ENCODE measurements around the gene SIDT2.

The SIDT2 gene

DNA sequence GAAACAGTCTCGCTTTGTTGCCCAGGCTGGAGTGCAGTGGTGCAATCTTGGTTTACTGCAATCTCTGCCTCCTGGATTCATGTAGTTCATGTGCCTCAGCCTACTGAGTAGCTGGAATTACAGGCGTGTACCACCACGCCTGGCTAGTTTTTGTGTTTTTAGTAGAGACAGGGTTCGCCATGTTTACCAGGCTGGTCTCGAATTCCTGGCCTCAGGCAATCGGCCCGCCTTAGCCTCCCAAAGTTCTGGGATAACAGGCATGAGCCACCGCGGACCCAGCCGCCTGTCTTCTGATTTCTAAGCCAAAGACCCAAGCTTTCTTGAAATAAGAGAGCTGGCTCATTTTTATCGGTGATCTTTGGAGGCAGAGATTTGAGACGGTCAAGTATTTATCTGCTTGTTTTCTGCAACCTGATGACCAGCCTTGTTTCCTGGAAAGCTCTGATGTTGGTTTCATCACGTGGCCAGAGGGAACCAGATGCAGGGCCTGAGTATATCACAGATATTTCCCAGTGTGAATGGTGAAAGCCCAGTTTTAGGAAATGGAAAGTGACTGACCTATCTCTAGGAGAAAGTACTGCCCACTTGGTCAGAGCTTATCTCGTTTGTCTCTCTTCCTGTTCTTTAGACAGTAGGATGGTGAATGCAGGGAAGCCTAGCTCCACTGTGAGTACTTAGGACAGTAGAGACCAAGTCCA, 5.7 kb upstream of the SIDT2 start:
- TF ChIP-seq PPARA (CRISPR knock-in tag; IDR thresholded peaks at IDR 0.05; ENCODE audit: borderline replicate concordance) (no peak), ZNF8 (CRISPR knock-in tag; IDR thresholded peaks at IDR 0.05) (no peak), SNAI2 (CRISPR knock-in tag; IDR thresholded peaks at IDR 0.05) (no peak), PATZ1 (CRISPR knock-in tag; IDR thresholded peaks at IDR 0.05; ENCODE audit: borderline replicate concordance) (no peak), RARB (CRISPR knock-in tag; IDR thresholded peaks at IDR 0.05) (no peak), ARNTL (CRISPR knock-in tag; IDR thresholded peaks at IDR 0.05; ENCODE audit: borderline replicate concordance, low read depth) (no peak), TSHZ2 (CRISPR knock-in tag; IDR thresholded peaks at IDR 0.05) (no peak)
- ATAC-seq = no peak

DNA sequence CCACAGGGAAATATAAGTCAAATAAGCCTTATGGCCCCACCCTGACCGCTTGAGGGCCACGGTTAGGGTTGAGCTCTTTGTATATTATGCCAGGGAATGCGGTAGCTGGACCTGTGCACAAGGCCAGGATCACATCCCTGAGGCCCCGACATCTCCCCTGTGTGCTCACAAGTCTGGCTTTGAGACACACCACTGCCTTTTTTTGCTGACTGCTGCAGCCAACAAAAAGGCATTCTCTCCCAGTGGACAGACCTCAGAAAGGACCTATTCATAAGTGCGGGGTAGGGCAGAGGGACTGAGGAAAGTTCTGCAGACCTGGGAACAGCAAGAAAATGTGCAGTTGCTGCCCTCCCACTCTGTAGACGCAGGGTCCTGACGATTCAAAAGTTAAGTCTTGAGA, 3.4 kb upstream of the SIDT2 start:
- TF ChIP-seq BACH2 (CRISPR knock-in tag; IDR thresholded peaks at IDR 0.05; ENCODE audit: borderline replicate concordance) = no peak
- TF ChIP-seq, protein P1, sequence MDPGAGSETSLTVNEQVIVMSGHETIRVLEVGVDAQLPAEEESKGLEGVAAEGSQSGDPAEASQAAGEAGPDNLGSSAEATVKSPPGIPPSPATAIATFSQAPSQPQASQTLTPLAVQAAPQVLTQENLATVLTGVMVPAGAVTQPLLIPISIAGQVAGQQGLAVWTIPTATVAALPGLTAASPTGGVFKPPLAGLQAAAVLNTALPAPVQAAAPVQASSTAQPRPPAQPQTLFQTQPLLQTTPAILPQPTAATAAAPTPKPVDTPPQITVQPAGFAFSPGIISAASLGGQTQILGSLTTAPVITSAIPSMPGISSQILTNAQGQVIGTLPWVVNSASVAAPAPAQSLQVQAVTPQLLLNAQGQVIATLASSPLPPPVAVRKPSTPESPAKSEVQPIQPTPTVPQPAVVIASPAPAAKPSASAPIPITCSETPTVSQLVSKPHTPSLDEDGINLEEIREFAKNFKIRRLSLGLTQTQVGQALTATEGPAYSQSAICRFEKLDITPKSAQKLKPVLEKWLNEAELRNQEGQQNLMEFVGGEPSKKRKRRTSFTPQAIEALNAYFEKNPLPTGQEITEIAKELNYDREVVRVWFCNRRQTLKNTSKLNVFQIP (CRISPR knock-in tag; IDR thresholded peaks at IDR 0.05; ENCODE audit: borderline replicate concordance, low read depth) = no peak
- ATAC-seq = no peak

- TF ChIP-seq CSDC2 (CRISPR knock-in tag; IDR thresholded peaks at IDR 0.05) (no peak), OSR1 (CRISPR knock-in tag; IDR thresholded peaks at IDR 0.05) (no peak), ZNF565 (CRISPR knock-in tag; conservative IDR thresholded peaks at IDR 0.05; ENCODE audit: low read depth) (no peak), BACH2 (CRISPR knock-in tag; IDR thresholded peaks at IDR 0.05; ENCODE audit: borderline replicate concordance) (no peak), ISL1 (CRISPR knock-in tag; IDR thresholded peaks at IDR 0.05) (no peak), TCF4 (CRISPR knock-in tag; IDR thresholded peaks at IDR 0.05; ENCODE audit: borderline replicate concordance) (no peak), PATZ1 (CRISPR knock-in tag; IDR thresholded peaks at IDR 0.05; ENCODE audit: borderline replicate concordance) (no peak), GLIS3 (CRISPR knock-in tag; IDR thresholded peaks at IDR 0.05) (no peak), CSRNP3 (CRISPR knock-in tag; IDR thresholded peaks at IDR 0.05) (no peak)
- TF ChIP-seq, protein P1 (CRISPR knock-in tag; IDR thresholded peaks at IDR 0.05; ENCODE audit: borderline replicate concordance, low read depth) = no peak
- TF ChIP-seq, protein P2, sequence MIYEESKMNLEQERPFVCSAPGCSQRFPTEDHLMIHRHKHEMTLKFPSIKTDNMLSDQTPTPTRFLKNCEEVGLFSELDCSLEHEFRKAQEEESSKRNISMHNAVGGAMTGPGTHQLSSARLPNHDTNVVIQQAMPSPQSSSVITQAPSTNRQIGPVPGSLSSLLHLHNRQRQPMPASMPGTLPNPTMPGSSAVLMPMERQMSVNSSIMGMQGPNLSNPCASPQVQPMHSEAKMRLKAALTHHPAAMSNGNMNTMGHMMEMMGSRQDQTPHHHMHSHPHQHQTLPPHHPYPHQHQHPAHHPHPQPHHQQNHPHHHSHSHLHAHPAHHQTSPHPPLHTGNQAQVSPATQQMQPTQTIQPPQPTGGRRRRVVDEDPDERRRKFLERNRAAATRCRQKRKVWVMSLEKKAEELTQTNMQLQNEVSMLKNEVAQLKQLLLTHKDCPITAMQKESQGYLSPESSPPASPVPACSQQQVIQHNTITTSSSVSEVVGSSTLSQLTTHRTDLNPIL (CRISPR knock-in tag; IDR thresholded peaks at IDR 0.05; ENCODE audit: low read depth) = no peak
- no peak for ATAC-seq
These were observed 2.8 kb upstream of the SIDT2 start for GRCh38 chr11:117175781-117176180.

Measured in SK-N-SH treated with all-trans-retinoic acid at 6 μM for 48 hours (cell line).